Activated CD8-positive, alpha-beta memory T cell treated with anti-CD3 and anti-CD28 coated beads for 4 hours (primary cell): ENCODE results near the gene METTL1.

Experiments
- DNase-seq, 2 donors: peaks; one replicate each; pipeline ENCODE4 v3.0.0-alpha.2; 2020; ENCODE audit warnings: low read depth in 2 of 2

Gene METTL1

GRCh38 chr12:57754411-57755193 is 17.3 kb downstream of the METTL1 start, which contains the start of gene MARCHF9:
MARCHF9 (plus strand) TSS chr12:57755103; CDS start chr12:57755529, 426 bp downstream.
- peak; percentile 60 to 71 for DNase-seq

DNA sequence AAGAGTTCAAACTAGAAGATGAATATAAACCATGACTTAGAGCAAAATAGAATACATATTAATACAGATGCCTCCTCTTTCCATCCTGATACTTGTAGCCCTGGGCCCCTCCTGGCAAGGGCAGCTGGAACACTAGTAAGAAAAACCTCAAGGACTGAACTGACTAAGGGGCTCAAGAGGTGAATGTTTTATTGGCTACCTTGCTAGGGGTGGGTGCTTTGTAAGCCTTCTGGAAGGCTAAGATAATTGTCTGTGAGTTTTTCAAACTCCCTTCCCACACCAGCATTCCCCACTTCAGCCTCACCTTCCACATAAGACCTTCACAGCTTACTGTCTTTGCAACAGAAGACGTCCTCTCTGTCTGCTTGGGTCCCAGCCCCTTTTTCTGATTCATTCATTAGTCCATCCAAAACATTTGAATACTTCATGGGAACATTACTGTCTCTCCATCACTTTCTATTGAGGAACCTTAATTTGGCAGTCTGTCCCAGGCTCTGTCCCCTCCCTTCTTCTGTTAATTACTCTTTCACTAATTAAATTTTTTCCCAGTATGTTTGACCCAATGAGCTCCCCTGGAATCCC is 18.1 kb downstream of the METTL1 start:
- DNase-seq: no peak

DNA sequence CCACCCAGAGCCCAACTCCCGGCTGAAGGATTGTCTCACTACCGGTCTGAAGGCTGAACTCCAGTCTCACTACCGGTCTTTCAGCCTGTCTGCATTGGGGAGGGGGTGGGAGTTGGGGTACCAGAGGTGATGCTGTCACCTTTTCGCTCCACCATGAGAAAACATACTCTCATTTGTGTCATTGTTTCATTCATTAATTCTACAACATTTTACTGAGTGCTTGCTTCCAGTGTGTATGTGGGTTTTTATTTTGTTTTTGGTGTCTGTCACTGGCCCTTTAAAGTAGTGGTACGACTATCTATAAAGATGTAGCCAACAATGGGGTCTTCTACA is 19.3 kb downstream of the METTL1 start:
- DNase-seq: no peak

- peak; percentile 97 to 99 for DNase-seq
These were observed 19.9 kb downstream of the METTL1 start, which contains the start of gene CDK4 for GRCh38 chr12:57751788-57752667. CDK4 (minus strand) TSS chr12:57752310; CDS start chr12:57751717, 593 bp downstream.

DNA sequence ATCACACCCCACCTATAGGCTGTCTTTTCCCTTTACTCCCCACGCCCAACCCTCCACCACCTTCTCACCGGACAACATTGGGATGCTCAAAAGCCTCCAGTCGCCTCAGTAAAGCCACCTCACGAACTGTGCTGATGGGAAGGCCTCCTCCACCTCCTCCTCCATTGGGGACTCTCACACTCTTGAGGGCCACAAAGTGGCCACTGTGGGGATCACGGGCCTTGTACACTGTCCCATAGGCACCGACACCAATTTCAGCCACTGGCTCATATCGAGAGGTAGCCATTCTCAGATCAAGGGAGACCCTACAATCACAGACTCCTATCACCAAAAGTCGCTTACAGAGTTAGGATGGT is 20.5 kb downstream of the METTL1 start:
- no peak for DNase-seq

GRCh38 chr12:57750561-57751431 is 21.1 kb downstream of the METTL1 start:
- no peak for DNase-seq

GRCh38 chr12:57749061-57749460 is 22.8 kb downstream of the METTL1 start:
- DNase-seq: no peak

GRCh38 chr12:57746025-57746424 is 25.9 kb downstream of the METTL1 start:
- no peak for DNase-seq

DNA sequence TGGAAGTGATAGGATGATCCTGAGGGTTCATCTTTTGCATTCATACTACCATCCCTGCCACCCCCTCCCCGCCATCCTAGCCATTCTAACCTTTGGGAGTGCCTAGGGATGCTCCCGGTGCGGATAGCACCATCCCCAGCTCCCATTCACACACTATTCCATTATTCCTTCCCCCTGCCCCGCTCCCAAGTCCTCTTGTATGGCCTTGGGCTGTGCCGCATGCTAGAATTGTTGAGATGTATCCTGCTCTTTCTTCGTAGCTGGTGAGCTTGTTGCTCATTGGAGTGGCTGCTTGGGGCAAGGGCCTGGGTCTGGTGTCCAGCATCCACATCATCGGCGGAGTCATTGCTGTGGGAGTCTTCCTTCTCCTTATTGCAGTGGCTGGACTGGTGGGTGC is 26.4 kb downstream of the METTL1 start:
- no peak for DNase-seq

DNA sequence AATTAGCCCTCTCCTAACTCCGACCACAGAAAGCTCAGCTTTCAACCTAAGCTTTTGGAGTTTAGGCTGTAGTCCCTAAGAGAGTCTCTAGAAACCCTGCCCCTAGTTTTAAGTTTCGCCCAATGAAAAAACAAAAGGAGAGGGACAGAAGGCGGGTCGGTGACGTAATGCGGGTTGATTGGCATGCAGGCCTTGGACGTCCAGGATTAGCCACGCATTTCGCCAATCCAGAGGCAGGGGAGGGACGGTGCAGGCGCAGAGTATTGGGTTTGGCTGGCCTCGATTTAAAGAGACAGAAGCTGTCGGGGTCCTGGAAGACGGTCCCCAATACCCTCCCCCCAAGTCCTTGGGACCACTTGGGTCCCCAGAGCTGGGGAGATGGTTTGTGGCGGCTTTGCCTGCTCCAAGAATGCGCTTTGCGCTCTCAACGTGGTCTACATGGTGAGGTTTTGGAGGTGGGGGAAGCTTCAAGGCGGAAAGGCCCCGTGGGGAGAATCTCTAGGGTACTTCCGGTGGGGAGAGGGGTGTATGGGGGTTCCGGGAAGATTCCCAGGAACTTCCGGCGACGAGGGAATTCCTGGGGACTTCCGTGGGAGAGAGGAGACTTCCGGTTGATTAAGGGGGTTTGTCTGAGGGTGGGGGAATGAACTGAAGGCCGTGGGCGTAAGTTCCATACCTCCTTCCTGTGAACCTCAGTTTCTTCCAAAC is 27.0 kb downstream of the METTL1 start, which contains the start of gene TSPAN31:
TSPAN31 (plus strand) TSS at position 263 of the 708 bp plus-strand sequence; CDS start at position 379, 116 bp downstream.
- DNase-seq: peak; percentile 88 to 93

DNA sequence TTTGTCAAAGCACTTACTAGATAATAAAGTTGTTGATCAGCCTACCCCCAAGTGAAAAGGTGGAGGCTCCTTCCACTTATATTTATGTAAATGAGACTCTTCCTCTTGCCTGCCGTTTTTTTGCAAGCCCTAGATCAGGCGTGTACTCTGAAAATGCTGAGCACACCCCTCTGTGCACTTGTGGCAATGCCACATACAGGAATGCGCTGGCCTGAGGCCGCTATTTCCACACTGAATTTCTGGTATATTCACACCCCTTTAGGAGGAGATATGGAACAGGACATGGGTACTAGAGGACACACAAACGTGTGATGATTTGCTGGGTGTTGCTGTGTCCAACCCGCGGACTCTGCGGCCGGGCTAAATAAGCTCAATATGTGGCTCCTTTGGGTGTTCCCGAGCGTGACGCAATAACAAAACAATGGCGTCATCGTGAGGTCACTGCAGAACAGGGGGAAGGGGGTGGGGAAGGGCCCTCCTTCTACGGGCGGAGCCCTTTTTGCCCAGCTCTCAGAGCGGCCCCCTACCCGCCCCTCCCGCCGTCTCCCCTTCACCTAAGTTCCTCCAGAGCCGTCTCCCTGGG is 27.6 kb downstream of the METTL1 start:
- DNase-seq: peak in 1 of 2 donors; percentile 41

DNA sequence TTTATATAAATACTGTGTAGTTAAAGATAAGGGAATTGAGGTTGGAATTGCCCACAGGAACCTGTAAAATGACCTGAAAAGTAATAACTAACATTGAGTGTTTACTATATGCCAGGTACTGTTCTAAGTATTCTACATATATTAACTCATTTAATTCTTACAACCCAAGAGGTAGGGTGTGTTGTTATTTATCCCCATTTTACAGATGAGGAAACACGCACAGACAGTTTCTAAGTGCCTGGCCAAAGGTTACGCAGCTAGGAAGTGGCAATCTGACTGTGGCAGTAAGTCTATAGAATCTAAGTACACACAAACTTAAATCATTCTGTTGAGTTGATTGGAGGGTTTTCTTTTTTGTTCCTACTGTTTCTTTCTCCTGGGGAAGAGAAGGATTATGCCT is 28.1 kb downstream of the METTL1 start:
- no peak for DNase-seq

DNA sequence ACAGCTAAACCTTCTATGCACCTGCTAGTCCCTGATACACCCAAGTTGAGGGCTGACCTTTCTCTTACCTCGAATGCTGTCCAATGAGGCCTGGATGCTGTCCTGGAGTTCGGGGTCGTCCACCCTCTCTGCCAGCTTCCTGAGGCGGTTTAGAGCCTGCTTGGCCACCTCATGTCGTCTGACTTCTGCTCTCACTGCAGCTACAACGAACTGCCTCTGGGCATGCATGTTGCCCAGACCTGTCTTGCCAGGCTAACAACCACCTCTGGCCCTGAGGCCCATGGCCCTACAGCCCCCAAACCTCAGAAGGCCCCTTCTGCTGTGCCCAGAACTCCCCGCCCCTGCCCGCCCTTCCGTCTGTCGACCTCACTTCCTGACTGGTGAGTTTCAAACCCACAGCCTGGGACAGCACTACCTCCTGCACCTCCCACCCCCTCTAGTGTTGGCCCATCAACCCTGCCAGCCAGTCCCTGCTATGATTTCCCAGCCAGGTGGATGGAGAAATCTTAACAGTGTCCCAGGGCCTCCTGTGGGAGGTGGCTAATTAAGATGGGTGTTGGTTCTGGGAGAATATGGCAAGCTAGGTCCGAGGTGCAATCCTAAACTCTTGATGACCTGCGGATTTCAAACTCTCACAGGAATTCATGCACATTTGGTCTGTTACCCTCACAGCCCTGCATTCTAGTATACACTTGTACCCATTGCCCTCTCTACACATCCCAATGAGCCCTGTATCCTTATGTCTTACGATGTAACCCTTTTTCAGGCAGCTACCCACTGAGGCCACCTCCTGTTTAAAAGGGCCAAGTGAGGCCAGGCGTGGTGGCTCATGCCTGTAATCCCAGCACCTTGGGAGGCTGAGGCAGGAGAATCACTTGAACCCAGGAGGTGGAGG is 29.8 kb downstream of the METTL1 start:
- DNase-seq: peak; percentile 58 to 66

- no peak for DNase-seq
These were observed 30.5 kb downstream of the METTL1 start for GRCh38 chr12:57741413-57741789.

DNA sequence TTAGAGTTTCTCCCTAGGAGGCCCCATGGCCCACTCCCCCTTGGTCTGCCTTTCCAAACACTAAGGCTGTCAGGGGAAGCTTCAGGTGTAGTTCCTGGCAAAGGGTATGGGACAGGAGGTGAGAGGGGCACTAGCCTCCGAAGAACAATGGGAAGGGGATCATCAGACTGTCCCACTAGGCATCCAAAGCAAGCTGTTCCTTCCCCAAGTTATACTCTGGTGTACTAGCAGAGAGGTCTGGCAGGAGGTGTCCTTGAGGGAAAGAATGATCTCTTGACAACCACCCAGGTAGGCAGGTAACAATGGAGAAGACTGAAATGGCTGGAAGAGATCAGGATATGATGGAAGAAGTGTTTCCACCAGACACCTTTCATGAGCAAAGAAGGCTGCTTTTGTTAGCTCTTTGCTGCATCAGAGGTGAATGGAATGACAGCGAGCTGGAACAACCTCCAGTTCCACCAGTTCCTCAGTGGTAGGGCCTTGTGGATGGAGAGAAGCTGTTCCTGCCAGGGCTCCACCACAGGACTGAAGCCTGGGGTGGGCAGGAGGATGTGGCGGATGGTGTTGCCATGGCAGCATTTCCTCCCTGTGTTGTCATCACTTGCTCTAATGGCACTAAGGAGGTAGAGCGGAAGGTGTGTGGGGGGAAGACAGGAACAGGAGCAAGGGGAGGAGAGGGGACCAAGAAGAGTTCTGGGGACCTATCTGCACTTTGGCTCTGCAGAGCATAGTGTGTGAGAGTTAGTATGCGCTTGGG is 31.1 kb downstream of the METTL1 start:
- DNase-seq: peak; percentile 49 to 66

DNA sequence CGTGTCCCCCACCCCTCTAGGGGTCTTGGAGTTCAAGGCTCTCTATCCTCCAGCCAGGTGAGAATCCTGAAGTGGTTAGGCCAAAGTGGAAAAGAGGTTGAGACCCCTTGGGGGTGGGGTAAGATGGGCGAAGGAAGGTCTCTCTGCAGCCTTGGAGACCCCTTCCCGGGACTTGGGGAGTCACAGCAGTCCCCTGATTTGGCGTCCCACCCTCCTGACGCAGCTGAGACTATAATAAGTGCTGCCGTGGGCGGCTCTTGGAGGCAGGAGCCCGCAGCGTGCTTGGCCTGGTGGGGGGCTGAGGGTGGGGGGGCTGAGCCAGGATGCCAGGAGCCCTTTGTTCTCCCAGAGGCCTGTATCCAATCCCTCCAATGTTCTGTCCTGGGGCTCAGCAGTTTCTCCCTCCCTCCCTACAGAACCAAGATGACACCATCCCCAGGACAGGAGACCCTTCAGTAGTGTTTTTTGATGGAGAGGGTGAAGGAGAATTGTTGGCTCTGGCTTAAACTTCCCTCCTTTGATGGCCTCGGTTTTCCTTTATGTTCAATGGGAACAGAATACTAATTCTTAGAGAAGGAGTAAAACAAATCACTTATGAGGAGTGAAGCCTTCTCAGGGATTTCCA is 31.9 kb downstream of the METTL1 start:
- no peak for DNase-seq

- no peak for DNase-seq
These were observed 32.5 kb downstream of the METTL1 start for GRCh38 chr12:57739387-57739786.

DNA sequence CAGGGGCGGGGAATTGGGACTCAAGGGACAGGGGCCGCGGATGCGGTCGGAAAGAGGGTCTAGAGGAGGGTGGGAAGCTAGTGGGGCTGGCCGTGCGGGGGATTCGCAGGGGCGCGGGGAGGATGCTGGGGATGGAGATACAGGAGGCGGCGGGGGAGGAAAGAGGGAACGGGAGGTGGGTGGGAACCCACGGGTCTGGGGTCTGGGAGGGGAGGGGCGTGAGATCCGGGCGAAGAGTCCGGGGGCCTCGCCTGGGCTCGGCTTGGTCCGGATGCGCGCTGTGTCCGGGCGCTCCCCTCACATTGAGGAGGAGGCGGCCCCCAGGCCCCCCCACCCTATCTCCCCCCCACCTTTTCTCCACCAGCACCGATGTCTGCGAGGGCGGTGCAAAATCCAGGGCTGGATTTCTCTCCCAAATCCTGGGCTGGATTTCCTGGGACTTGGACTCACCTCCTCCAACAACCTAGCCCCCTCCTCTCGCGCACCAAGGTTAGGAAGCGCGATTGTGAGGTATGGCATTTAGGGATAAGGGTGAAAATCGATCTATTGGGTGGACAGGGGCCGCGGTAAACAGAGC is 33.2 kb downstream of the METTL1 start, which contains the start of gene AGAP2:
AGAP2 (minus strand) TSS at position 82 of the 577 bp plus-strand sequence. CDS start 496 bp downstream, outside the sequence.
- no peak for DNase-seq
